Neuron (in vitro differentiated cells): ENCODE data around the gene FRMD4A.

ENCODE experiments used
- H2AFZ ChIP-seq: one replicate; pipeline ENCODE4 v1.6.1; 2013; ENCODE audit warnings: low read depth, mild to moderate bottlenecking, inconsistent platforms, low read length, moderate library complexity
- H3K27me3 ChIP-seq: one replicate; pipeline ENCODE4 v1.6.1; 2013; ENCODE audit warnings: low read length; ENCODE audit not compliant: insufficient read depth
- H3K36me3 ChIP-seq: one replicate; pipeline ENCODE4 v1.6.1; 2013; ENCODE audit warnings: low read length; ENCODE audit not compliant: insufficient read depth
- H3K4me1 ChIP-seq: one replicate; pipeline ENCODE4 v1.6.1; 2013; ENCODE audit warnings: low read length; ENCODE audit not compliant: insufficient read depth
- H3K4me3 ChIP-seq: 2 replicates; pipeline ENCODE4 v1.5.1; 2013; ENCODE audit warnings: mild to moderate bottlenecking, low read length, moderate library complexity
- H3K9me3 ChIP-seq: one replicate; pipeline ENCODE4 v1.6.1; 2013; ENCODE audit warnings: low read length

Gene FRMD4A

DNA sequence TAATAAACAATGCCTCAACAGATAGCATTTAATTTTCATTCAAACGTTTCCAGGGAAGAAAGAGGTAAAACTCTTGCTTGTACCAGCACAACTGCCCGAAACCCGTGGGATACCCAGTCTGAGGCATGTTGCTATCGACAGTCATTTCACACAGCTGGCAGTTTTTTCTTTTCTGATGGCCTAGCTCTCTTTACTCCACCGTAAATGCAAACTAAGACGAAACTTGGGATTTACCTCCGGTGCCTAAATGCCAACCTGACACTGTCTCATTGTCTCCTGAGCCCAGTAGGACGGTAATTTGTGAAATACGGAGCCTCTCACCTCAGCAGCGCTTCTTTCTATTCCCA is 600.4 kb downstream of the FRMD4A start:
- Histone ChIP-seq H3K4me1 (peaks cover 22% of the 10 kb centered on the region), H3K27me3 (no peaks in the 10 kb centered on the region), H3K9me3 (peaks cover 1% of the 10 kb centered on the region), H3K4me3 (no peak overlapping the region), H2AFZ (no peak overlapping the region), H3K36me3 (peaks cover 67% of the 10 kb centered on the region)

DNA sequence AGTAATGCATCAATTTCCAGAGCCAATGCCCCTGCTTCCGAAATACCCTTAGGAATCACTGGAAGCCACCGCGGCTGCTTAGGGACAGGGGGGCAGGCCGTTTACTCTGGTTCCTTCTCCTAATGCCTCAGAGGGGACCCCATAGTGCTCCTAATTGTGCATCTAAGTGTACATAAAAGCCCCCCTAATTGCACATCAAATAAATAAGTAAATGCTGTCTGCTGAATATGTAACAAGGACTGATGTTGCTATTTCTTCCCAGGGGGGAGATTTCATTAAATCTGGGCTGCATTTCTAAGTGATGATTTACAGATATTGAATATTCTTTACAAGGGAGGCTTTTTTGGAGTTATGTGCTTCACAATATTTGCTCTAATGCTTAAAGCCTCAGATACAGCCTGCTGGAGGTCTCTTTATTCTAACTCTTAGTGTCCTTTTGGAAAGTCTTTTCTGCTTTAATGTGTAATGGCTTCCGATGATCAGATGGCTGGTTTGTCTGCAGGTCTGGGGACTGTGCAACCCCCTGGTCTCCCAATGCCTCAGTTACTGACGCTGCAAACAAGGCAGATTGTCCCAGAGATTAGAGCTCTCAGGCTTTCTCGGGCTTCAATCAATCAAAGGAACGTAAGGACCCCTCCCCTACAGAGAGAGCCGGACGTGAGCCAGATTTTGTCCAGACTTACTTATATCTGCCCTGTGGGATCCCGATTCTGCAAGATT is 601.0 kb downstream of the FRMD4A start:
- Histone ChIP-seq H3K27me3 (no peaks in the 10 kb centered on the region), H2AFZ (no peak overlapping the region), H3K9me3 (peaks cover 1% of the 10 kb centered on the region), H3K36me3 (peaks cover 68% of the 10 kb centered on the region), H3K4me1 (peaks cover 22% of the 10 kb centered on the region), H3K4me3 (no peak overlapping the region)

DNA sequence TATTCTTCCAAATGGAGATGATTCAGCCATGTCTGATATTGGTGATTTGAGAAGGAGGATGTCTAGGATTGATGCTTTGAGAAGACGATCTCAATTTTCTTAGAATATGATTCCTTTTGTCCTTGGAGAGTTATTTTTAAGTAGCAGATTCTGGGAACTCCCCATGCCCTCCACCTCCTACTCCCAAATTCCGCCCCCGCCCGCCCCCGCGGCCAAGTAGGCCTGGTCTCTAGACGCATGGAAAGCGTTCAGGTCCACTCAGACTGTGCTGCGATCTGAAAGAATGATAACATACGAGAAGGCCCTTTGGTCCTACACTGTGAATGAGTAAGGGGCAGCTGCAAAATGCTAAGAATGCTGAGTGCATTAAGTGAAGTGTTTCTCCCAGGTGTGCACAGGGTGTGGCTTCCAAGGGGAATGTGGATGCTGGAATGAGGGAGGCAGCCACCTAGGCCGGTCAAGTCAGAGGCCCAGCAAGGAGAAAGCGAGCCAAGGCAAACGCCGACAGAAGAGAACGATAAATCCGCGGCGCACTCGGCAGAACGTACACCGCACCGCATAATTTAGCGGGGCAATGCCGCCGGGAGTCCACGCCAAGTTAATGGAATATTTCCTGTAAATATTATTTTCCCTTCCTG is 601.7 kb downstream of the FRMD4A start:
- H3K9me3 ChIP-seq, result peaks cover 1% of the 10 kb centered on the region
- H3K4me3 ChIP-seq, result no peak overlapping the region
- H3K36me3 ChIP-seq, result peaks cover 66% of the 10 kb centered on the region
- no peaks in the 10 kb centered on the region for H3K27me3 ChIP-seq
- H3K4me1 ChIP-seq, result peaks cover 21% of the 10 kb centered on the region
- no peak overlapping the region for H2AFZ ChIP-seq

DNA sequence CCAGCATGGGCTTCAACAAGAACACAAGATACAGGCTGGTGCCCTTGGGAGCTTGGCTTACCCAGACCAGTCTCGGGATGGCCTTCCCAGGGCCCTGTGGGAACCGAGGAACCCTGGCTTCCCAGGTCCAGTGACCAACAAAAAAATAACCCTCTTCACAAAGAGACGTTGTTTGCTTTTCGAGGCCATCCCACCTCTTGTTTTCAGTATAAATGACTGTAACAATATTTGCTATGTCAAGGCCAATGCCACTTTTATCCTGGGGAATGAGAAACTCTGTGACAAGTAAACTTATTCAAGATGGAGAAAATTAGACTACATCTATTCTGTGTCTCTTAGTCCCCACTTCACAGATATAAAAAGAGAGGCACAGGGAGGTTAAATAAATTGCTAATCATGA is 605.1 kb downstream of the FRMD4A start:
- peaks cover 6% of the 10 kb centered on the region for H3K9me3 ChIP-seq
- H3K4me1 ChIP-seq, result peaks cover 7% of the 10 kb centered on the region
- no peak overlapping the region for H3K4me3 ChIP-seq
- H2AFZ ChIP-seq, result no peak overlapping the region
- peaks cover 70% of the 10 kb centered on the region for H3K36me3 ChIP-seq
- H3K27me3 ChIP-seq, result no peaks in the 10 kb centered on the region

DNA sequence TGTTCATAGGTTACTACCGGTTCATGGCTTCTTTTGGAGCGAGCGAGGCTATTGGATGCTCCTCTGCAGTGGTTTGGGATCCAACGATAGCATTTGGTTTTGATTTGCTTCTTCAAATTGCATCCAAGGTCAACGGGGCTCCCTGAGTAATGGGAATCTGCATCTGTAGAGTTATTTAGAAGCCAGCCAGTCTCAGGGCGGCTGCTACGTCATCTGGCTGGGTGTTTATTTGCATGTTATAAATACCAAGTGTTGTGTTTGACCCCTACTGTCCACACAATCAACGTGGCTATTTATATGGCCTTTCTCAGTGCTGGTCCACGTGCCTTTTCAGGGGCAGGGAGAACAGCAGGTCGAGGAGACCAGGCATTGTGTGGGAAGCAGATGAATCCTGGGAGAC is 606.2 kb downstream of the FRMD4A start:
- peaks cover 6% of the 10 kb centered on the region for H3K9me3 ChIP-seq
- no peak overlapping the region for H2AFZ ChIP-seq
- H3K4me3 ChIP-seq, result no peak overlapping the region
- H3K4me1 ChIP-seq, result no peaks in the 10 kb centered on the region
- H3K27me3 ChIP-seq, result no peaks in the 10 kb centered on the region
- H3K36me3 ChIP-seq, result peaks cover 71% of the 10 kb centered on the region

DNA sequence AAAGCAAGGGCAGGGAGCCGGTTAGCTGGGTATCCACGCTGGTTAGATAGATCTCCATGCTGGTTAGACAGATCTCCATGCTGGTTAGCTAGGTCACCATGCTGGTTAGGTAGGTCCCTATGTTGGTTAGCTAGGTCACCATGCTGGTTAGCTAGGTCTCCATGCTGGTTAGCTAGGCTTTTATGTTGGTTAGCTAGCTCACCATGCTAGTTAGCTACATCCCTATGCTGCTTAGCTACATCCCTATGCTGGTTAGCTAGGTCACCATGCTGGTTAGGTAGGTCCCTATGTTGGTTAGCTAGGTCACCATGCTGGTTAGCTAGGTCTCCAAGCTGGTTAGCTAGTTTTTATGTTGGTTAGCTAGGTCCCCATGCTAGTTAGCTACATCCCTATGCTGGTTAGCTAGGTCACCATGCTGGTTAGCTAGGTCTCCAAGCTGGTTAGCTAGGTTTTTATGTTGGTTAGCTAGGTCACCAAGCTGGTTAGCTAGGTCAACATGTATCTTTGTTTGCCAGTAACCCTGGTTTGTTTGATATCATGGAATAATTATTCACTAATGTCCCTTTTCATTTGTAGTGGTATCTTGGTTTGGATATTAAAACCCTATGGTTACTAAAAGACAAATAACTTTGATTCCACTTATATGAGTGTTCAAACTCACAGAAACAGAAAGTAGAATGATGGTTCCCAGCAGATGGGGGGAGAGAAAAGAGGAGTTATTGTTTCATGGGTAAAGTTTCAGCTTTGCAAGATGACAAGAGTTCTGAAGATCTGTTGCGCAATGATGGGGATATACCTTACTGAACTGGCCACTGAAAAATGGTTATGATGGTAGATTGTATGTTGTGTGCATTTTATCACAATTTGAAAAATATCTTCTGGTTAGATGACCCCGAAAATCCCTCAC is 607.7 kb downstream of the FRMD4A start:
- Histone ChIP-seq H3K9me3 (peaks cover 6% of the 10 kb centered on the region), H3K4me3 (no peak overlapping the region), H2AFZ (no peak overlapping the region), H3K4me1 (no peaks in the 10 kb centered on the region), H3K36me3 (peaks cover 71% of the 10 kb centered on the region), H3K27me3 (no peaks in the 10 kb centered on the region)

DNA sequence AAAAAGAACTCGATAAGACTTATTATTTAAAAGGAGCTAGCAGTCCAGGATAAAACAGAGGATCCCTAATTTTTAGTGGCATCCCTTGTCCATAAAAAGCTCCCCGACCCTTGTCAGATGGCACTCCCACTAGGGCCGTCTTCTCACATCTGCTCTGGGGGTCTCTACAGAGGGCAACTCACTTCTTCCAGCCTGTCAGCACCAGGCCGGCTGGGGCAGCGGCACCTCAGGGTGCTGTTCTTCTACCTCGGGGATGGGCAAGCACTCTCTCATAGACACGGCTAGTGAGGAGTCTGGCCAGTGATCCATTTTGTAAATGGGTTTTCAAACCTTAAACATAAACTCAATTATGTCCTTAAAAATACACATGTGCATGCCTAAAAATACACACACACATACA is 609.2 kb downstream of the FRMD4A start:
- Histone ChIP-seq H3K4me3 (no peak overlapping the region), H3K36me3 (peaks cover 62% of the 10 kb centered on the region), H2AFZ (no peak overlapping the region), H3K4me1 (peaks cover 5% of the 10 kb centered on the region), H3K9me3 (peaks cover 4% of the 10 kb centered on the region), H3K27me3 (no peaks in the 10 kb centered on the region)

DNA sequence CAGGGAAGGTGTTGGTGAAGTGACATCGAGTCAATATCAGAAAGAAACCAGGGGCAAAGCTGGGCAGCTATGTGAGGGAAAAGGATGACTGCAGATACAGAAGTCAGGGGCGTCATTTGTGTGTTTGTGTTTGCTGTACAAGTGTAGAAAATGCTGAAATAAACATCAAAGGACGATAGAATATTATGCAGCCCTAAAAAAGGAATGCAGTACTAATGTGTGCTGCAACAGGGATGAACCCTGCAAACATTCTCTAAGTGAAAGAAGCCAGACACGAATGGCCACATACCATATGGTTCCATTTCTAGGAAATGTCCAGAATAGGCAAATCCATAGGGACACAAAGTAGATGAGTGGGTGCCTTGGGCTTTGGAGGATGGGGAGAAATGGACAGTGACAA is 610.0 kb downstream of the FRMD4A start:
- Histone ChIP-seq H3K9me3 (peaks cover 4% of the 10 kb centered on the region), H2AFZ (no peak overlapping the region), H3K4me3 (no peak overlapping the region), H3K27me3 (no peaks in the 10 kb centered on the region), H3K36me3 (peaks cover 57% of the 10 kb centered on the region), H3K4me1 (peaks cover 5% of the 10 kb centered on the region)

DNA sequence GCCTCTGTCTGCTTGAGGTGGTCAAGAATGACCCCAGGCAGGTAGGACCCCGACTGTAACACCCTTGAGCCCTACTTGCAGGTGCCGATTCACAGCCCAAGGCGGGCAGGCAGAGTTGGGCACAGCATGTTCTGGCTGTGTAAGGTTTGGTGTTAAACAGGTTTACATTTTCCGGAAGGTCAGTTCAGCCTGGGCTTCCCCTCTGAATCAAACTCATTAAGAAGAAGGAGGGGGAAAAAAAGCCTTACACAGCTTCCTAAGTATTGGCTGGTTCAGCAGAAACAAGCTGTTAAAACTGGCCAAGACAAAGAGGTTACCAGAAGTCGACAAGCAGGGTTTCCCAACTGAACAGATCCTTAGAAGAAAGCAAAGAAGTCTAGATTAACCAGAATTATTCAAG is 611.3 kb downstream of the FRMD4A start:
- peaks cover 4% of the 10 kb centered on the region for H3K9me3 ChIP-seq
- no peak overlapping the region for H3K4me3 ChIP-seq
- no peaks in the 10 kb centered on the region for H3K27me3 ChIP-seq
- no peak overlapping the region for H2AFZ ChIP-seq
- H3K4me1 ChIP-seq, result peaks cover 5% of the 10 kb centered on the region
- H3K36me3 ChIP-seq, result peaks cover 50% of the 10 kb centered on the region

DNA sequence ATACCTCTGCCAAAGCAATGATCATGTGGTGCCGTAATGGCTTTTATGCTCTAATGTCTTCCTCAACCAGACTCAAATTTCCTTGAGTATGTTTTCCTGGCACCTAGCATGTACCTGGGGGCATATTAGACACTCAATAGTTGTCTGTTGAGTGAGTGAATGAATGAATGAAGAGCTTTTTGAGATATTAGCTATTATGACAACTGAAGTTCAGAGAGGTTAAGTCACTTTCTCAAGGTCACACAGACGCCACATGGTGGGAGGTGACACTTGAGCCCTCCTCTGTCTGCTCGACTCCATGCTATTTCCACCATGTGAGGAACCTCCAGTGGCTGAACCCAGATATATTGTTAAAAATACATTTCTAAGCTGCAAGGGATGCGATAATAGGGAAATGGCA is 611.9 kb downstream of the FRMD4A start:
- H3K4me1 ChIP-seq, result peaks cover 5% of the 10 kb centered on the region
- no peaks in the 10 kb centered on the region for H3K27me3 ChIP-seq
- H3K9me3 ChIP-seq, result peaks cover 4% of the 10 kb centered on the region
- no peak overlapping the region for H3K4me3 ChIP-seq
- H2AFZ ChIP-seq, result no peak overlapping the region
- peaks cover 46% of the 10 kb centered on the region for H3K36me3 ChIP-seq

DNA sequence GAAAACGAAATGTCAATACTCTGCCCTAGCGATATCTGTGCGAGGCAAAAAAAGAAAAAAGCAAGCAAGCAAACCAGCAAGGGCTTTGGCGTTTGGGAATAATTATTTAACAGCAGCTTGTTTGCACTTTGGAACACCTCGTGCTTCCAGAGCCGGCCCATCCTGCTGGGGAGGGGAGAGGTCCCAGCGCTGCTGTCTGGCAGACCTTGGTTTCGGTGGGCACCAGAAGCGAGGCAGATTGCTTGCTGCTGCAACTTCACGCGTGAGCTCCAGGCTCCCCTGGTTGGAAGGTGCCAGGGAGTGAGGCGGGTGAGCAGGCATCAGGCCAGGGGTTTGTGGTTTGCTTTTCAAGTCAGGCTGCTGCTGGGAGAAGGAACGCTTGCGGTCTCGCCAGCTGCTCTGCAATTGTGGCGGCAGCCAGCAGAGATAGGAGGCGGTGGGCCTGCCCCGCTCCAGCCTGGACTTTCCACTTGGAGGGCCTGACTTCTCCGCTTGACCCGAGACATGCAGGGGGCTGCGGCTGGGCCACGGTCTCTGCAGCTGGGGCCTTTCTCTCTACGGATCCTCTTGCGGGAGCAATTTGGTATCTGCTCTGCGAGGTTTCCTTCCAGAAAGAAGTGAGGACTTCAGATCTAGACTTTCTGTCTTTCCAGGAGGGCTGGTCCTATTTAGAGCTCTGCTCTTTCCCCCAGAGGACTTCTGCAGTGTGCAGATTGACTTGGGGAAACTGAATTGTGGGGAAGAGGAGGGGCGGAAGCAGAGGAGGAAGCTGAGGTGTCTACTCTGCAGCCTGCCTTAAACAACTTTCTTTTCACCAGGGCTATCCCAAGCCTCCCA is 612.6 kb downstream of the FRMD4A start:
- H3K27me3 ChIP-seq, result no peaks in the 10 kb centered on the region

DNA sequence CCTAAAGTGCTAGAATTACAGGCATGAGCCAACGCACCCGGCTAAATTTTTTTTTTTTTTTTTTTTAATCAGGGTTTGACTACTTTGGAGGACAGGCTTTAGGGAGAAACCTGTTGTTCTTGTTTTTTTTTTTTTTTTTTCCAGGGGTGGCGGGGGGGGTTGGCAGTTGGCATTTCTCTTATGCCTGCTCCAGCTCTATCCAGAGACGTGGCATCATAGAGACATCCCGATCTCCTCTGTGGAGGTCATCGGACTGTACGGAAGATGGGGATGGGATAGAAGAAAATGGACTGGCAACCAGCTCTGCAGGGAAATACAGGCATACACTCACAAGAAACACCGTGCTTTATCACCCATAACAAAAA is 613.2 kb downstream of the FRMD4A start:
- Histone ChIP-seq H3K4me1 (peaks cover 5% of the 10 kb centered on the region), H3K9me3 (peaks cover 3% of the 10 kb centered on the region), H3K36me3 (peaks cover 35% of the 10 kb centered on the region), H2AFZ (no peak overlapping the region), H3K27me3 (no peaks in the 10 kb centered on the region), H3K4me3 (no peak overlapping the region)

More for the DNA sequence above, 612.6 kb downstream of the FRMD4A start:
- Histone ChIP-seq H3K36me3 (peaks cover 40% of the 10 kb centered on the region), H3K9me3 (peaks cover 4% of the 10 kb centered on the region), H2AFZ (no peak overlapping the region), H3K4me3 (no peak overlapping the region), H3K4me1 (peaks cover 5% of the 10 kb centered on the region)
